HG03097 (cell line): ENCODE data around the gene FNDC3A.
"Not testable (repeated sequence)": the region's sequence is repeated elsewhere in the genome, so short reads cannot be mapped to it uniquely, and the experiment has no call there.

Experiments
- ATAC-seq: cut with Tn5 transposase; IDR thresholded peaks from one replicate; pipeline ENCODE4 v1.9.1; 2021; ENCODE audit not compliant: unreplicated experiment, low FRiP score

The FNDC3A gene

DNA sequence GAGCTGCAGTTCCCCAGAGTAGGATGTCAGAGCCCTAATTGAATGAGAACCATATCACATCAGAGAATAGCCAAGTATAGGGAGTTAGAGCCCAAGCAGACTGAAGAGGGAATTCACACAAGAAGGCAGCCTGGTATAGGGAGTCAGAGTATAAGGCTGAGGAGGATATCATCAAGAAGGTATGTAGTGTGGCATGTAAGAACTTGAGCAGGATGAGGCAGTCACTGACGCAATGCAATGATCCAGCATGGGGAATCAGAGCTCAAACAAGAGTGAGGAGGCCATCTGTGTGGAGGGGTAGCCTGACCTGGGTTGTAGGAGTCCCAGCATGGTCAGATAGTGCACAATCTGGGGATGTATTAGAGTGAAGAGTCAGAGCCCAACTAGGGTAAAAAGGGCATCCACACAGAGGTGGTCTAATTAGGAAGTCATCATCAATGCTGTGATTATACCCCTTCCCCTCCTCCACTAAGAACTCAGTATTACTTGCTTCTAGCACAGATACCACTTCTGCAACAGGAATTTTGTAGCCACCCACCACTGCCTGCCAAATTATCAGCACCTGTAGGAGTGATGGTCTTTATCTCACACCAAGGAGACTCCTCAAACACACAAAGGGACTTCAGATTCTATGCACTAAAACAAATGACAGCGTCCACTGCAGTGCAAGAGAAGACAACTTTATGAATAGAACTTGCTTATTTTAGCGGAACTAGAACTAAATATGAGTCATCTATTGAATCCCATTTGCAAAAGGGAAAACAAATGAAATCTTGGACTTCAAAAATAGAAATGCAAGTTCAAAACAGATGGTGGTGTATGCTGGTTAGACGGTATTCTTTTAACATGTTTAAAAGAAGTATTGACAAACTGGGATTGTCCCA is 107.2 kb downstream of the FNDC3A start:
- no peak for ATAC-seq

DNA sequence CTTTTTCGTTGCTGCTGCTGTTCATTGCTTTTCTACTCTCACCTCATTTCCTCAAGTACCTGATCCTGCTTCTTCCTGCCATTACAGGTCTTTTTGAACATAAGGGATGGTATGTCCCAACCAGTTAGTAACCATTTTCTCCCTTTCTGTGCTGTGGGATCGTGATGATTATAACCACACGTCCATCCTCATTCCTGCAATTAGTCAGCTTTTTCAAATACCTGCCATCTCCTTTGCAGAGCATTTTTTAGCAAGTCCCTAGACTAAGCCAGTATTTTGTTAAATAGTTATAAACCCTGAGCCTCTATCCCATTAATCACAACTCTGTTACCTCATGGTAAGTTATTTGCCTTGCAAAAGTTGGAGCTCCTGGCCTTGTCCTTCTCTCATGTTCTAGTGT is 109.2 kb downstream of the FNDC3A start:
- ATAC-seq = no peak

DNA sequence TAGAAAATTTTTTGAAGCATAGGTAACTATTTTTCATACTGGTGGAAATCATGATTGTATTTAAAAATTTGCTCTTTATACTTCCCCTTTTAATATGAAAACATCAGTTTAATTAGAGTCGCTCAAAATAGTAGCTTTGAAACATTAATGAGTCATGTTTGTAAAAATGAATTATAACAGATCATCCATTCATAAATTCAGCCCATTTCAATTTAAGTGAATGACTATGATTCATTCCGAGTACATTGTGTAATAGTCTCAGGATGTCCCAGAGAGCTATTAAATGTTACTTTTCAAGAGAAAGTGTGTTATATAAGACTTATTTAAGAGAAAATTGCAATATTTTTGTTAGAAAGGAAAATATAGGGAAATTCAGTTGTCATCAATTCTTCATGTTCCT is 111.0 kb downstream of the FNDC3A start:
- no peak for ATAC-seq

DNA sequence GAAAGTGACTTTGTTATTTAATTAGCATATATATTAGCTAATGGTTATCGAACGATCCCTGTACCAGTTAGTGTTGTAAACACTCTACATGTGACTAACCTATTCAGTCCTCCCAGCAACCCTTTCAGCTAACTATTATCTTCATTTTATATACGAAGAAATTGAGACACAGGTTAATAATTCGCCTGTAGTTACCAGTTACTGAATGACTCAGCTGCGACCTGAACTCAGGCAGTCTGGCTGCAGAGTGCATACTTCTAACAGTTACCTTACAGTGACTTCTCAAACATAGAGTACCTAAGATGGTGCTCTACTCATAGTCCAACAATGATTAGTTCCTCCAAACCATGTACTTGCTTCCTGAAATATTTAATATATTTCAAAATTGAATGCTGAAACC is 117.7 kb downstream of the FNDC3A start:
- ATAC-seq = no peak

DNA sequence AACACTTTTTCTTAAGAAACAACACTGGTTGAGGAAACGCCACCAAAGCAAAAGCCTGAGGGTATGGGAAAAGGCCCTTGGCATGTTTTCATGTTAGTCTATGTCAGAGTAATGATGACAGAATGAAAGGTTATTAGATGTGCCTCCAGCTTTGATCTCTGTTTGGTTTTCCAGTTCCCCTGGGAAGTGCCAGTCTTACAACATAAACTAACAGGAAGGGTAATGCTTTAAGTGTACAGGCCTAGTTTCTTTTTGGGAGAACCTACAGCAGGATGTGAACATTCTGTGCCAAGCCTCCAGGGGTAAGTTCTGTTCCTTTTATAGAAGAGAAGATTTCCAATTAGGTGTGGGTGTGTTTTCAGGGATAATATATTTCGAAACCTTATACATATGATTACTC is 121.7 kb downstream of the FNDC3A start:
- ATAC-seq = no peak

DNA sequence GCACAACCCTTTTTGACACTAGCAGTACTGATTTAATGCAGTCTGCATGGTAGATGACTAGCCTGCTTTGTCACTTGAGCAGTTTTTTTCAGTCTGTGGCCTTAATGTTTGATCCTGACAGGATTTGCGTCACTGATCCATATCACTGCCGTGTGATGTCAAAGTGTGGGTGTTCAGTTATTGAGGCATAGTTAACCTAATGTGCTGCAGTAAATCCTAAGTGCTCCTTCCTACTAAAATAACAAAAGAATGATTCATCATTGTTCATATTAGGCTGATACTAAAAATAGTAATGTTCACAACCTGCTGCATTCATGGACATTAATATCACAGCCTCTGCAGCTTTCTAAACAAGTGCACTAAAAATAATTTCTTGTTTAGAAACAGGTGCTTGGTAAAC is 122.5 kb downstream of the FNDC3A start:
- no peak for ATAC-seq

DNA sequence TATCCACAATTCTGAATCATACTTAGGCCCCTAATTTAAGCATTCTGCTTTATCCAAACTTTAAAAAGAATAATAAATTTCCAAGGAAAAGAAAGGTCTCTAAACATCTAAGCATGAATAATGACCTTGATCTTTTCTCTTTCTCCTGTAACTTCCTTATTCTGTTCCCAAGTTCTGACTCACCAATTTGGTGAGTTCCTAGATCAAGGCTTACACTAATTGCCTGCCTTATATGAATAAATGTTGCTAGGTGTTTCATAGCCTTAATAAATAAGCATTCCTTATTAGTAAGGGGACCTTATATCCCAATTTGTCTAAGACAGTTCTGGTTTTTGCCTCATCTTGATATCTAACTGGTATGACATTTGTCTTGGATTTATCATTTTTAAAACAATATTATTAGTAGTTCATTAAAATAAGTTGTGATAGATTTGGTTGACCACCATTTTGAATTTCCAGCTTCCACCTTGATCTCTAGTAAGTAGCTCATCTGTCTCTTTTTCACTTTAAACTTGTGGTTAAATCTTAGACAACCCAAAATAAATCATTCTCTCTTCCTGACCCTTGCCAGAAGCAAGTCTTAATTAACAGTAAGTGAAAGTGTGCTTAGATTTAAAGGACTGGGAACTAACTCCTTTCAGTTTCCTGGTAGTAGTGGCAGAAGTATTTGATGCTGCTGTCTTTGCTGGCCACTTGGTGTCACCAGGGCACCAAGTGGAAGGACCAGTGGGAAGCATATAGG is 123.2 kb downstream of the FNDC3A start:
- no peak for ATAC-seq

DNA sequence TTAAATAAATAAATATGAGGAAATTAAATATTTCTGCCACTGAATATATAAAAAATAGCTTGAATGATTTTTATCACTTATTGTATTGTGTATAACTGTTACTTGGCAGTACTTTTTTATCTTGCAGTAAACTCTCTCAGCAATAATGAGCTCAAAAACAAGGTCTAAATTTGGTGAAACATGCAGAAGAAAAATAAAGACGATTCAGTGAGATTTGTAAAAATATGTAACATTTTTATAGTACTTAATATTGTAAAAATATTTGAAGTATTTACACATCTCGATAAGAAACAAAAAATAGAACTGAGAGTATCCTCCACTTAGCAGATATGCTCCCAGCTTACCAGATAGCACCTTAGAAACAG is 123.8 kb downstream of the FNDC3A start:
- no peak for ATAC-seq

DNA sequence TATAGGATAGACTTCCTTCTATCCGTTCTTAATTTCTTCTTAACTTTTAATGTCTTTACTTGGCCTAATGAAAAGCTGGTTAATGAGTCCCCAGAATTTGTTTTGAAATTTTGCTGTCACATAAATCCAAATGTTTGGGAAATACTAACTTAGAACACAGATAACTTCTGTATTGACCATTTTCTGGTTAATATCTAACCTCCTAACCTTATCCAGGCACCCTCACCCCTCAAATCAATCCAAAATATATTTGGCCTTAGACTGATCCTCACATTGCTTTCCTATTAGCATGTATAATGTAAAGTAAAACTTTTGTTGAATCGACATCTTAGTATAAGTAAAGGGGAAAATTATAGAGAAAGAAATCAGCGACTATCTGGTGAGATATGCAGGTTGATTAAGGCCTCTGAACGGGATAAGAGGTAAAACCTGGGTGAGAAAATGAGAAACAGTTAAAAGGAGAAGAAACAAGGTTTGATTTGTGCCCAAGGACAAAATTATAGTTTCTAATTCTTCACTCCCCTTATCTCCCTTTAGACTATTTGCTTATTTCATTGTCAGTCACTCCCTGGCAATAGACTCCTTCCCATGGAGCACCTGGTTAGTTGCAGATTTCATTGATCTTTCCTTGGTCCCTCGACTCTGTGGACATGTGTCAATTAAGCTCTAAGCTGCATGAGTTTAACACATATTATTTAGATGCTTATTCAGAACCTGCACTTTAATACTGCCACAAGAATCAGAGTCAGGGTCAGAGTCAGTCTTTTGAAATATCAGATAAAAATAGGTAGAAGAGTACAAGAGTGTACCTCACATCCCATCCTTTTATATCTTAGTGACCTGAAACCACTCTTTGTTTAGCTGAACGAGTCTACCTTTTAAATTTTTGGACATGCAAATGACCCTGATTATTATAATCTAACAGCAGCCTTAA is 125.2 kb downstream of the FNDC3A start:
- no peak for ATAC-seq

DNA sequence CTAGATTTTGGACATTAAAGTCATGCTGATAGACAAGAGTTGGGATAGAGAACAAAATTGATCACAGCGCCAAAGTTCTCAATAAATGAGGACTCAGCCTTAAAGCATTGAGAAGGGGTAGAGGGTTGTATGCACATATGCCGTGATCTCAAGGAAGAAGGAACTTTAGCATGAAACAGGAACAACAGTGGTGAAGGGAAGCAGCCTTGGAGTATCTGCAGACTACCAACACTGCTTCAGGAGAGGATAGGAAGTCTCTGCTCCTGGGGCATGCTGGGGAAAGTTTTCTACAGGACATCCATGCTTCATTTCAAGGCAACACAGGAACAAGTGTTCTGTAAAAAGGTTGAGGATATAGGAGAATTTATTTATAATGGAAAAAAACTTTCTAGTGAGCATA is 132.5 kb downstream of the FNDC3A start:
- ATAC-seq = no peak

DNA sequence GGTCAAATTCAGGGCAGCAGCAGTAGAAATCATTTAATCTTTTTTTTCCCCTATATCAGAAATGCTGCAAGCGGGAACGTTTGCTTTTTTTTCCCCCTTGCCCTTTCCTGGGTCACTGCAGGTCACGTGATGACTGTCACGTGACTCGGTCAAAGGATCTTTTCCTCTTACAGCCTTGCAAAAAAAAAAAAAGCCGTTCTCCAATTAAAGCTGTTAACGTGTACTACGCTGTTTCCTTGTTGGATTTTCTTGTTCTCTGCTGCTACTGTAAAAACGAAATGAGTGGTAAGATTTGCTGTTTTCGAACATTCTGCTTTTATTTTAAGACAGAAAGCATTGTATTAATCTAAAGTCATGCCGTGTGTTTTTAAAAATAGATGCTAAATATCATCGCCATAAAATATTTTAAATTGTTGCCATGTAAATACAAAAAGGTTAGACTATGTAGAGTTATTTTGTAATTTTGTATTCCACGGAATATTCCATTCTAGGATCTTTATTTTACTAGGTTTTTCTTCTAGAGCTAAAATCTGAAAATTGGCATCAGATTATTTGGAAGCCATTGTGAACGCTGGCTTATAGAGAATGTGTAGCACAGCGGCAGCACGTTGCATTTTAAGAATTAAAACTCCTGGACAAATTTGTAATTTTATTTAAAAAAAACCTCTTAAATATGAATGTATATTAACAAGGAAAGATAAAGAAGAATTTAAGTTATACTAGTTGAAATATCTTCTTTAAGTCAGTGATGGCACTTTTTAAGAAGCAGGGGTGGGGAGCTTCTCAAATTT is 134.6 kb downstream of the FNDC3A start:
- ATAC-seq = no peak

DNA sequence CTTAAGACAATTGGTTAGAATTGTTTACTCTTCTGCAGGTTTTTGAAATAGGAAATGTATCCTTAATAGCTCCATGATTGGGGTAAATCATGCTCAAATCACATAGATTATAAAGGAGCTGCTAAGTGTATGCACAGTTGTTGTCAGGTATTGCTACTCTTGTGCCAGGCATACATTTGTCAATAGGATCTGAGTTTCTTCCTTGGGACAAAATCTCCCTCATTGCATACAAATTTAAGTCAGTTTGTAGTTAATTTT is 135.1 kb downstream of the FNDC3A start:
- no peak for ATAC-seq

DNA sequence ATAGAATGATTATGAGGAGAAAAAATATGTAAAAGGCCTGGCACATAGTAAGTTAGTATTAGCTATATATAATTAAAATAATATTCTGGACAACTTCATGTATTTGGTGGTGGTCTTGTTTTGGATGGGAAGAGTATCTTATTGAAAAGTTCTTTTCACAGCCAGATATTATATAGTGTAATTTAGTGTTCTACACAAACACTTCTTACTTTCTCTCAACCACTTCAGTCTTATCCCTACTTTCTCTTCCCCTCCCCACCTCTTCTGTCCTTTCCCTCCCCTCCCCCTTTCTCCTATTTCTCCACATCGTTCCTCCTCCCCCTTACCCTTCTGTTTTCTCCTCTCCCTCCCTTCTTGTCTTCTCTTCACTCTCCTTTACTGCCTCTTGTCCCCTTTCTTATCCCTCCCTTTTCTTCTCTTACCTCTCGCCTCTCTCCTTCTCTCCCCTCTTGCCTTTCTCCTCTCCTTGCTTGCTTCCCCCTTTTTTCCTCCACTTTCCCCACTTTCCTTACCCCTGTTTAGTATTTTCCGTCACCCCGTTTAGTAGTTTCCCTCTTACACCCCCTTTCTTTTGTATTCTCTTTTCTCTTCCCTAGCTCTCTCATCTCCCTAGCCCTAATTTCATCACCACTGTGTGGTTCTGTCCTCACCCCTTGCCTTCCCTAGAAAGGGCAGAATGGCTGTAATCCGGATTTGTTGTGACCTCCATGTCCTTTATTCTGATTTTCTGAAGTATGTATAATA is 137.2 kb downstream of the FNDC3A start:
- ATAC-seq = no peak

DNA sequence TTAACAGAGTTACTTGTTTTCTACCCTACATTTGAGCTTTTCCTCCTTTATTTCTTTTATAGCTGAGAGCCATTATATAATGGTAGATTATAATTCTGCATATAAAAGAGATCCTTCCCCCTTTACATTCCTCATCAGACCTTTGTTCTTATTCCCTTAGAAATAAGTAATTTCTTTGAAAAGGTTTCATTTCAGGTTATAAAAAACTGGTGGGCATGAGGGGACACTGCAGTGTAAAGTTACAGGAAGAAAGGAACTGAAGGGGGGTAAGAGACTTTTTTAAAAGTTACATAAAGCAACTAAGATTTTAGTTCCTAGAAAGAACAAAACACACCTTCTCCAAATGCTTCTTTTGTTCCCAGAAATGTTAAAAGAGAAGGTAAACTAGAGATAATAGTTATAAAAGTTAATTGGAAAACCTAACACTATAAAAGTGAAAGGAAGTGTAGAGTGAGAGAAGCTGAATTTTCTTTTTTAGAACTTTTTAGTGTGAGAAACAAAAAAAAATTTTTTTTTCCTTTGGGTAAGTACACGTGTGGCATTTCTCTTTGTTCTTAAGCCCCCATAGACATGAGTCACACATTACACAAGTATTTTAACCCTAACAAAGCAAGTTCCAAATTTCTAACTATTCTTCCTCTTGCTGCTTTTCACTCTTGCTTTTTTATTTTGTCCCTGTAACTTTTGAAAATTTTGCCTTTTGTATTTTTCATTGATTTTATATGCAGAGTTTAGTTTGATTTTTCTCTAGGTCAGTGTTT is 138.0 kb downstream of the FNDC3A start:
- no peak for ATAC-seq

DNA sequence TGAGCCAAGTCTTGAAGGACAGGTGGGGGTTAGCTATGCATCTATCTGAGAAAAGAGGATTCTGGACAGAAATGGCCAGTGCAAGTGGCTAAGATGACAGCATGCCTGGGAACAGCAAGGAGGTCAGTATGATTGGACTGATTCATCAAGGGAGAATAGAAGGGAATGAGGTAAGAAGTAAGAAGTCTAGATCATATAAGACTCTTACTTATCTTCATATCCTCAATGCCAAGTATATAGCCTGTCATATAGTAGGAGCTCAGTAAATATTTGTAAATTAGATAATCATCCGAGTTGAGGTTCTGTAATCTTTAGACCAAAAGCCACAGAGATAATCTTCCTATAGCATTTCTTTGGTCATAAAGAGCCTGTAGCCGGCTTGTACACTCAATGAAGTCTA is 141.2 kb downstream of the FNDC3A start:
- no peak for ATAC-seq

DNA sequence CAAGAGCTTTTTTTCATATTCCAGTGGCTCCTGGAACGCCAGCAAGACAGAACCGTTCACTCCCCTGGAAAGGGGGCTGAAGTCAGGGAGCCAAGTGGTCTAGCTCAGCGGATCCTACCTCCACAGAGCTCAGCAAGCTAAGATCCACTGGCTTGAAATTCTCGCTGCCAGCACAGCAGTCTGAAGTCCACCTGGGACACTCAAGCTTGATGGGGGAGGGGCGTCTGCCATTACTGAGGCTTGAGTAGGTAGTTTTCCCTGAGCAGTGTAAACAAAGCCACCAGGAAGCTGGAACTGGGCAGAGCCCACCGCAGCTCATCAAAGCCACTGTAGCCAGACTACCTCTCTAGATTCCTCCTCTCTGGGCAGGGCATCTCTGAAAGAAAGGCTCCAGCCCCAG is 142.7 kb downstream of the FNDC3A start:
- not testable (repeated sequence) for ATAC-seq

DNA sequence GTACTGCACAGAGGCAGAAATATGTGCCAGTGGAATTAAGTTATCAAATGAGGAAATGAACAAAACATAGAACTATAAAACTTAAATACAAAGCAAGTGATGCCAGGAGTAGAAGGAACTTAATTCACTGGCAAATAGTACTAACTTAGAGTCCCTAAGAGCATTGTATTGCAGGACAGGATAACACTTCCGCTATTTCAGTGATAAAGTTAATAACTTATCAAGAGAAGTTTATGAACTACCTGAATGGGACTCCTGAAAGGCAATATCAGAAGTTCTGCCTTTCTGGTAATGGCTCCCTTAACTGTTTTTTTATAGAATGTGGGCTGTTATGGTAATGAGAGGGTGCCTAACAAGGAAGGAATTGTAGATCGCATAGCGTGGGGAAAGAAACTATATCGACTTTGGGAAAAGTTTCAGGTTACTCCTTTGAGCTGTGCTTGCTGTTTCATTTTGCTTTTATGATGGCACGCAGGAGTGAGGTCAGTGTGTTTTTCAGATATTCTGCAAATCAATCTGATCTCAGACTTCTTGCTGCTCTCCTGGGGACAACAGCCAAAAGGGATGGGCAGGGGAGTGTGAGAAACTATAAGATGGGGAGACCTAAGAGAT is 149.1 kb downstream of the FNDC3A start:
- ATAC-seq = no peak

DNA sequence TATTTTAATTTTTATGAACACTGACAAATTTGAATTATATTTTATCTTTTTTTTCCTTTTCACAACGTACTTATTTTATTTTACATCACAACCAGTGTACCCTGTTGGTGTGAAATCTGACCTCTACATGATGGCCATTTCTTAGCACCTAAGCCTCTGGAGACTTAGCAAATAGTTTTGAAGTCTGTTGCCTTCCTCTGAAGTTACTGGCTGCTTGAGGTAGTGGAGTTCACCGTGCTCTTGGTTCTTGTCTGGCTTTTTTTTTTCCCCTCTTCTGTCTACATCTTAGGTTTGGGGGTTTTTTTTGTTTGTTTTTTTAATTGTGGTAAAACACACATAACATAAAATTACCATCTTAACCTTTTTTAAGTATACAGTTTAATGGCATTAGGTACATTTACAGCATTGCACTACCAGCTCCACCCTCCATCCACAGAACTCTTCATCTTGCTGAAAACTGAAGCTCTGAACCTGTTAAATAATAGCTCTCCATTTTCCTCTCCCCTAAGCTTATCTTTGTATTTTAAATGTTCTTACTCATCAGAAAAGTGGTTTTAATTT is 150.3 kb downstream of the FNDC3A start:
- ATAC-seq = no peak
